Tibial artery (tissue), 4 donors: ENCODE data around the gene POU3F1.

ENCODE experiments used
- DNase-seq, 2 donors: peaks; one replicate each; pipeline ENCODE4 v3.0.0-alpha.2; 2019
- H3K27ac ChIP-seq, 2 donors: fragments of 200-600 bp; sonication (generic) in 1 of 2; 1 replicate in 1 of 2; 2 replicates in 1 of 2; pipeline ENCODE4 v1.5.1; 2018 to 2019; ENCODE audit warnings: mild to moderate bottlenecking in 1 of 2
- H3K27me3 ChIP-seq, 2 donors: fragments of 200-600 bp; sonication (generic) in 1 of 2; one replicate each; pipeline versions ENCODE4 v1.5.1 to v1.6.0; 2016 to 2019
- H3K36me3 ChIP-seq, 3 donors: fragments of 200-600 bp; sonication (generic) in 2 of 3; one replicate each; pipeline ENCODE4 v1.5.1; 2016 to 2019; ENCODE audit warnings: mild to moderate bottlenecking in 2 of 3
- H3K4me1 ChIP-seq, 4 donors: fragments of 200-600 bp; sonication (generic) in 2 of 4; 1 replicate in 3 of 4; 2 replicates in 1 of 4; pipeline ENCODE4 v1.5.1; 2016 to 2019
- H3K4me3 ChIP-seq, 2 donors: fragments of 200-600 bp; sonication (generic) in 1 of 2; 1 replicate in 1 of 2; 2 replicates in 1 of 2; pipeline ENCODE4 v1.5.1; 2018 to 2019; ENCODE audit warnings: mild to moderate bottlenecking in 2 of 2
- H3K9me3 ChIP-seq, 3 donors: fragments of 200-600 bp; sonication (generic) in 1 of 3; one replicate each; pipeline ENCODE4 v1.5.1; 2016 to 2019
- CTCF ChIP-seq, 2 experiments: fragments of 200-600 bp in 1 of 2; fragments of 450-650 bp in 1 of 2; IDR thresholded peaks; one replicate each; pipeline ENCODE4 v1.5.1; 2017 to 2019; ENCODE audit warnings: antibody characterized with exemption in 2 of 2, mild to moderate bottlenecking in 1 of 2, moderate library complexity in 1 of 2
- intact Hi-C: fragments of 100-400 bp; cut with DNase I; formaldehyde crosslinking; loops from one replicate; pipeline ENCODE4 v1.15.0; 2023; ENCODE audit warnings: low total_unique reads

POU3F1 gene

GRCh38 chr1:38060498-38060897 lies 13.9 kb upstream of the POU3F1 start:
- intact Hi-C loops = no loop called here
- Histone ChIP-seq H3K4me3 (no peak overlapping the region), H3K27me3 (peaks cover 0 to 4% of the 10 kb centered on the region in 2 donors), H3K4me1 (no peaks in the 10 kb centered on the region), H3K27ac (no peak overlapping the region), H3K9me3 (no peaks in the 10 kb centered on the region), H3K36me3 (no peaks in the 10 kb centered on the region)
- no peak for TF ChIP-seq CTCF (IDR thresholded peaks at IDR 0.05)
- DNase-seq = no peak

DNA sequence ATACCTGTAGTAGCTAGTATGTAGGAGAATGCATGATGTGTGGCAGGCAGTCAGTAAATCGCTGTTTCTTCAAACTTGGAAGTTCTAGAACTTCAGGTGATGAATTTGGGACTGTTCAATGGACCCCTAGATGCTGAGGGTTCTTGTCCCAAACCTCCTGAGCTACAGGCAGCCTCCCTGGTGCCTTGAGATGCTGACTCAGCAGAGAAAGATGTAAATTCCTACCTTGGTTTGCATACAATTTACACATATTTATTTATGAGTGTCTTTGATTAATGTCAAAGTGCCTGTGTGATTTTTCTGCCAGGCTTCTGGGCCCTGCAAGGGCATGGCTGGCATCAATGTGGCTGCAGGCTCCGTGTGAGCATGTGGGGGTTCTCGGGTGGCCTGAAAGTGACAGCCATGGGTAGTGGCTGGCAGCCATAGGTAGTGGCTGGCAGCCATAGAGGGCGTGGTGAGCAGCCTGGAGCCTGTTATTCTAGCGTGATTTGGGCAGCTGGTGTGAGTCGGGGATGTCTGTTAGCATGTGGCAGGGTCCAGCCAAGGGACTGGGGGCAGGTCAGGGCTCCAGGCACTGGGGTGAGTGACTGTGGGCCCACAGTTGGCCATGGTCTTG lies 13.2 kb upstream of the POU3F1 start:
- H3K27ac ChIP-seq = no peak overlapping the region
- no peak for TF ChIP-seq CTCF (IDR thresholded peaks at IDR 0.05)
- H3K4me1 ChIP-seq = no peaks in the 10 kb centered on the region
- no peak overlapping the region for H3K4me3 ChIP-seq
- peaks cover 0 to 10% of the 10 kb centered on the region in 2 donors for H3K27me3 ChIP-seq
- DNase-seq = no peak
- no peaks in the 10 kb centered on the region for H3K9me3 ChIP-seq
- intact Hi-C loops = loop anchor here (10.0 kb wide), 1 partner anchor 75 kb away; no protein-coding TSS in a partner anchor
- H3K36me3 ChIP-seq = no peaks in the 10 kb centered on the region

GRCh38 chr1:38055965-38056364 lies 9.4 kb upstream of the POU3F1 start:
- no peak overlapping the region for H3K4me3 ChIP-seq
- no peaks in the 10 kb centered on the region for H3K4me1 ChIP-seq
- no peaks in the 10 kb centered on the region for H3K36me3 ChIP-seq
- TF ChIP-seq CTCF (IDR thresholded peaks at IDR 0.05) = no peak
- DNase-seq = no peak
- intact Hi-C loops = loop anchor here (10.0 kb wide), 1 partner anchor 79 kb away; no protein-coding TSS in a partner anchor
- peaks cover 0 to 18% of the 10 kb centered on the region in 2 donors for H3K27me3 ChIP-seq
- H3K9me3 ChIP-seq = no peaks in the 10 kb centered on the region
- H3K27ac ChIP-seq = no peak overlapping the region

DNA sequence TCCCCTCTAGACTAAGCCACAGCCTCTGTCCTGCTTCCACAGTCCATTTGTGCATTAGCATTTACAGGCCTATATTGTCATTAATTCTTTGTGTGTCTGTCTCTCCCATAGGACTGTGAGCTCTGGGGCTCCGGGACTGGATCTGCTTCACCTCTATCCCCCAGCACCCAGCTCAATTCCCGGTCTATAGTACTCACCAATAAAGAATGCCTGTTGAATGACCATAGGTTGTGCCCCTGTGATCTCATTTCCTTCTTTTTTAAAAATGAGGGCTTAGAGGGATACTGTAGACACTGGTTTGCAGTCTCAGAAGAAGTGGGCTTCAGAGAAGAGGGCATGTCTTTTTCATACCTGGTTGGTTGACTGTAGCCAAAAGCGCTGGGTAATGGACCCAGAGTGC lies 8.8 kb upstream of the POU3F1 start:
- H3K4me1 ChIP-seq = no peaks in the 10 kb centered on the region
- H3K9me3 ChIP-seq = no peaks in the 10 kb centered on the region
- TF ChIP-seq CTCF (IDR thresholded peaks at IDR 0.05) = no peak
- no peak for DNase-seq
- H3K36me3 ChIP-seq = no peaks in the 10 kb centered on the region
- peaks cover 0 to 16% of the 10 kb centered on the region in 2 donors for H3K27me3 ChIP-seq
- intact Hi-C loops = loop anchor here (10.0 kb wide), 1 partner anchor 79 kb away; no protein-coding TSS in a partner anchor
- no peak overlapping the region for H3K27ac ChIP-seq
- H3K4me3 ChIP-seq = no peak overlapping the region

DNA sequence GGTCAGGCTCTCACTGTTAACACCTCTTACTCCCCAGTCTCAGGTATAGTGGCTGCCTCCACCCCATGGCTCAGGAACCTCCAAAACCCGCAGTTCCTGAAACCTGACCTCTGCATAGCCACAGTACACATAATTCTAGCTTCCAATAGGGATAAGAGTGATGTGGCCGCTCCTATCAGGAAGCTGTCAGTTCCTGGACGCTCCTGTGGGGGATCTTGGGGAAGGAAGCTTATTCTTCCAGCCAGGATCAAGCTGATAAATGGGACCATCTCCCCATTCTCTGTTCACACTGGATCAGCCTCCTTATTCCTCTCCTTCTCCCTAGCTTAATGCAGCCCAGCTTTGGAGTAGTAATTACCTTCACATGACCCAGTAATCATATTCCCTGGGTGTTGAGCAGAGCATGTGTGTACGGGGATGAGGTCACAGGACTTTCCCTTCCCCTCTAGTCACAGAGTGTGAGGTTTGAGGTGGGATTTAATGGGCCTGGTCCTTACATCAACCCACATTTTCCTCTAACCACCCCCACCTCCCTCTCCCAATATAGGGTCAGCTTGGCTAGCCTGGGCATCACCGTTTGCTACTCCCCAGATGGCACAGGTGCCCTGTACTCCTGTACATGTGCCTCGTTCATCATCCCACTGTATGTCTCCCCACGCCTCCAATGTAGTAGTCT lies 7.0 kb upstream of the POU3F1 start:
- TF ChIP-seq CTCF (IDR thresholded peaks at IDR 0.05) = no peak
- no peaks in the 10 kb centered on the region for H3K9me3 ChIP-seq

More for the DNA sequence above, 7.0 kb upstream of the POU3F1 start:
- Histone ChIP-seq H3K36me3 (no peaks in the 10 kb centered on the region), H3K4me3 (no peak overlapping the region), H3K27ac (no peak overlapping the region), H3K27me3 (peaks cover 0 to 13% of the 10 kb centered on the region in 2 donors), H3K4me1 (no peaks in the 10 kb centered on the region)
- intact Hi-C loops = loop anchor here (10.0 kb wide), 1 partner anchor 81 kb away; no protein-coding TSS in a partner anchor
- DNase-seq = no peak
